Measurements from ENCODE around the gene WASF2.

GRCh38 chr1:27503033-27503432 lies 13.1 kb upstream of the WASF2 start:
- no peak for TF ChIP-seq CTCF (IDR thresholded peaks at IDR 0.05)
- no peak for TF ChIP-seq POLR2A (IDR thresholded peaks at IDR 0.05)
